ENCODE measurements around the gene DIRAS1. TPM values are rescaled to one million over a fixed set of nuclear protein-coding genes. Genes with fewer than 3 reads are reported as not detected.

Gene DIRAS1
- total RNA-seq, 2 experiments from 2014 or later, result not detected

DNA sequence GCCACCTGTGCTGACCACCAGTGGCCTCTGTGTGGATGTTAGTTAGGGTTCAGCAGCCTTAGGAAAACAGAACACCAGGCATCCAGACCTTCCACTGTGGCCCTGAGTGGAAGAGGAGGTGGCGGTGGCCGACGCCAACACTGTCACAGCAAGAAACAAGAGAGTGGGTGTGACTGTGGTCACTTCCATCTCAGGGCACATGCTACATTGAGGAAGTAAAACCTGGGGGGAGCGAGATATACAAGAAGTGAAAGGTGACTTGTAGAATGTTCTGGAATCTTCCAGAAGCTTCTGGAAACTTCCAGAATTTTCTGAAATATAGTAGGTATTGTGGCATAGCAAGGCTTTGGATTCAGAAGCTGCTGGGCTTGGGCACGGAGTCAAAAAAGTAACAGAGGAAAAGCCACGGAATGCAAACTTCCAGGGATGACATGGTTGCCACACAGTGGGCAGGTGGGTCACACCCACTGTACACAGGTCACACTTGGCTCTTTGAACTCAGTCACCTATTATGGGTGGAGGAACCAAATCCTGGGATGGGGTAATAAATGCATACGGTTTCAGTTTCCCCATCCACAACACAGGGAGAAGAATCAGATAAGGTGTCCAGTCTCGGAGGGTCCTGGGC lies 43.0 kb downstream of the DIRAS1 start:
- CTCF ChIA-PET, result no interaction called here
- intact Hi-C loops (cut with DNase I, micrococcal nuclease), result no loop called here
- no peak overlapping the region for H3K4me3 Mint-ChIP-seq
- DNase-seq, result peak in 2 of 14 experiments; percentile 24 to 41
- Histone ChIP-seq H3K36me3 (ENCODE audit: insufficient read depth, low read length) (no peaks in the 10 kb centered on the region), H3K27me3 (ENCODE audit: control insufficient read depth in 1 of 2, insufficient read depth in 2 of 2, low read length in 2 of 2) (no peaks in the 10 kb centered on the region), H3K27ac (ENCODE audit: low read depth in 1 of 2, low read length in 2 of 2) (no peak overlapping the region), H3K4me3 (ENCODE audit: low read length) (no peak overlapping the region), H3K4me1 (ENCODE audit: insufficient read depth, low read length) (no peaks in the 10 kb centered on the region), H3K9me3 (ENCODE audit: control insufficient read depth in 1 of 2, insufficient read depth in 1 of 2, low read length in 2 of 2) (no peaks in the 10 kb centered on the region)
- H3K27me3 Mint-ChIP-seq, result no peaks in the 10 kb centered on the region
- TF ChIP-seq, protein P1, sequence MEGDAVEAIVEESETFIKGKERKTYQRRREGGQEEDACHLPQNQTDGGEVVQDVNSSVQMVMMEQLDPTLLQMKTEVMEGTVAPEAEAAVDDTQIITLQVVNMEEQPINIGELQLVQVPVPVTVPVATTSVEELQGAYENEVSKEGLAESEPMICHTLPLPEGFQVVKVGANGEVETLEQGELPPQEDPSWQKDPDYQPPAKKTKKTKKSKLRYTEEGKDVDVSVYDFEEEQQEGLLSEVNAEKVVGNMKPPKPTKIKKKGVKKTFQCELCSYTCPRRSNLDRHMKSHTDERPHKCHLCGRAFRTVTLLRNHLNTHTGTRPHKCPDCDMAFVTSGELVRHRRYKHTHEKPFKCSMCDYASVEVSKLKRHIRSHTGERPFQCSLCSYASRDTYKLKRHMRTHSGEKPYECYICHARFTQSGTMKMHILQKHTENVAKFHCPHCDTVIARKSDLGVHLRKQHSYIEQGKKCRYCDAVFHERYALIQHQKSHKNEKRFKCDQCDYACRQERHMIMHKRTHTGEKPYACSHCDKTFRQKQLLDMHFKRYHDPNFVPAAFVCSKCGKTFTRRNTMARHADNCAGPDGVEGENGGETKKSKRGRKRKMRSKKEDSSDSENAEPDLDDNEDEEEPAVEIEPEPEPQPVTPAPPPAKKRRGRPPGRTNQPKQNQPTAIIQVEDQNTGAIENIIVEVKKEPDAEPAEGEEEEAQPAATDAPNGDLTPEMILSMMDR (IDR thresholded peaks at IDR 0.05), result no peak
- no peaks in the 10 kb centered on the region for H3K36me3 Mint-ChIP-seq (ENCODE audit: low read depth)
- no peaks in the 10 kb centered on the region for H3K9me3 Mint-ChIP-seq
- ATAC-seq (ENCODE audit: poor library complexity), result no peak
- H3K27ac Mint-ChIP-seq, result no peak overlapping the region
- POLR2A ChIA-PET, result no interaction called here
- no peaks in the 10 kb centered on the region for H3K4me1 Mint-ChIP-seq (ENCODE audit: low read depth)

DNA sequence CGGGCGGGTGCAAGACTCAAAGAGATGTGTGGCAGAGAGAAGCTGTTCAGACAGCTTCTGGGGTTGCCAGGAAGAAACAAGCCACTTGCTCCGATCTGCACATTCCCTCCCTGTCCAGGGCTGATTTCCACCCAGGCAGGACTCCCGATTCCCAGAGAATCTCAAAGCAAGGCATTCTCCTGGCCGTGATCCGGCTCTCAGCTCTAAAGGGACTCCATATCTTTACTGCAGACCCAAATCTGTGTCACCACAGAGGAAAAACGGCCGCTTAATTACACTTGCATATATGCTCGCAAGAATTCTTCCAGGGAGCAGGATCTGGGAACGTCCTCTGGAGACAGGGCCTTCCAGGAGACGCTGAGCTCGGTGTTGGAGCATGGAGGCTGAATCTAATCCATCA lies 44.3 kb downstream of the DIRAS1 start:
- no peak for ATAC-seq (ENCODE audit: poor library complexity)
- TF ChIP-seq, protein P1 (IDR thresholded peaks at IDR 0.05), result no peak
- H3K9me3 ChIP-seq (ENCODE audit: control insufficient read depth in 1 of 2, insufficient read depth in 1 of 2, low read length in 2 of 2), result no peaks in the 10 kb centered on the region
- no peaks in the 10 kb centered on the region for H3K4me1 ChIP-seq (ENCODE audit: insufficient read depth, low read length)
- intact Hi-C loops (cut with DNase I, micrococcal nuclease), result no loop called here
- CTCF ChIA-PET, result no interaction called here
- Mint-ChIP-seq H3K36me3 (ENCODE audit: low read depth) (no peaks in the 10 kb centered on the region), H3K4me1 (ENCODE audit: low read depth) (no peaks in the 10 kb centered on the region), H3K27ac (no peak overlapping the region), H3K9me3 (no peaks in the 10 kb centered on the region), H3K27me3 (no peaks in the 10 kb centered on the region), H3K4me3 (no peak overlapping the region)
- POLR2A ChIA-PET, result no interaction called here
- no peaks in the 10 kb centered on the region for H3K27me3 ChIP-seq (ENCODE audit: control insufficient read depth in 1 of 2, insufficient read depth in 2 of 2, low read length in 2 of 2)
- H3K27ac ChIP-seq (ENCODE audit: low read depth in 1 of 2, low read length in 2 of 2), result no peak overlapping the region
- no peaks in the 10 kb centered on the region for H3K36me3 ChIP-seq (ENCODE audit: insufficient read depth, low read length)
- no peak for DNase-seq
- H3K4me3 ChIP-seq (ENCODE audit: low read length), result no peak overlapping the region

DNA sequence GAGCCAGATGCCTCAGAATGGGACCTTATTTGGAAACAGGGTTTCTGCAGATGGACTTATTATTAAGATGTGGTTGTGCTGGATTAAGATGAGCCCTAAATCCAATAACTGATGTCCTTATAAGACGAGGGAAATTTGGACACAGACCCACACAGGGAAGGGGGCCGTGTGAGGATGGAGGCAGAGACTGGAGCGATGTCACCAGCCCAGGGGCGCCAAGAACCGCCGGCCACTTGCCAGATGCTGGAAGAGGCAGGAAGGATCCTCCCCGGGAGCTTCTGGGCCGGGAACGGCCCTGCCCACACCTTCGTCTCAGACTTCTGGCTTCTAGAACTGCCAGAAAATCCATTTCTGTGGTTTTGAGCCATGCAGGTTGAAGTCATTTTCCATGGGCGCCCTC lies 45.3 kb downstream of the DIRAS1 start:
- ChIA-PET POLR2A (no interaction called here), CTCF (no interaction called here)
- no peaks in the 10 kb centered on the region for H3K27me3 Mint-ChIP-seq
- no peak overlapping the region for H3K27ac Mint-ChIP-seq
- H3K9me3 Mint-ChIP-seq, result no peaks in the 10 kb centered on the region
- TF ChIP-seq, protein P1 (IDR thresholded peaks at IDR 0.05), result no peak
- no peak overlapping the region for H3K4me3 ChIP-seq (ENCODE audit: low read length)
- H3K27ac ChIP-seq (ENCODE audit: low read depth in 1 of 2, low read length in 2 of 2), result no peak overlapping the region
- H3K27me3 ChIP-seq (ENCODE audit: control insufficient read depth in 1 of 2, insufficient read depth in 2 of 2, low read length in 2 of 2), result no peaks in the 10 kb centered on the region
- no peaks in the 10 kb centered on the region for H3K4me1 Mint-ChIP-seq (ENCODE audit: low read depth)
- ATAC-seq (ENCODE audit: poor library complexity) (no peak), DNase-seq (no peak)
- H3K9me3 ChIP-seq (ENCODE audit: control insufficient read depth in 1 of 2, insufficient read depth in 1 of 2, low read length in 2 of 2), result no peaks in the 10 kb centered on the region
- H3K4me1 ChIP-seq (ENCODE audit: insufficient read depth, low read length), result no peaks in the 10 kb centered on the region
- no peak overlapping the region for H3K4me3 Mint-ChIP-seq
- no peaks in the 10 kb centered on the region for H3K36me3 ChIP-seq (ENCODE audit: insufficient read depth, low read length)
- intact Hi-C loops (cut with DNase I, micrococcal nuclease), result no loop called here
- no peaks in the 10 kb centered on the region for H3K36me3 Mint-ChIP-seq (ENCODE audit: low read depth)

All from CD4-positive, alpha-beta T cell (primary cell).